Superior temporal gyrus (tissue), 1 donor: ENCODE measurements around the gene CREB3L1.
A peak's percentile ranks its signal among the peaks of the same experiment; 100 is the strongest.
"Not testable (repeated sequence)": the region's sequence is repeated elsewhere in the genome, so short reads cannot be mapped to it uniquely, and the experiment has no call there.

Experiments
- DNase-seq: peaks from one replicate; pipeline ENCODE4 v3.0.0-alpha.2; 2016; ENCODE audit errors: extremely low spot score

CREB3L1 gene

GRCh38 chr11:46296059-46296527 is 18.6 kb downstream of the CREB3L1 start:
- no peak for DNase-seq

- DNase-seq = no peak
Observed at GRCh38 chr11:46296528-46297448, 19.3 kb downstream of the CREB3L1 start.

GRCh38 chr11:46298699-46299433 is 21.4 kb downstream of the CREB3L1 start:
- DNase-seq = no peak

- DNase-seq = no peak
Observed at GRCh38 chr11:46299451-46299961, 22.0 kb downstream of the CREB3L1 start.

- no peak for DNase-seq
Observed at GRCh38 chr11:46300270-46300669, 22.8 kb downstream of the CREB3L1 start.

GRCh38 chr11:46302866-46303265 is 25.4 kb downstream of the CREB3L1 start:
- no peak for DNase-seq

- not testable (repeated sequence) for DNase-seq
Observed at GRCh38 chr11:46304036-46304435, 26.6 kb downstream of the CREB3L1 start.

- no peak for DNase-seq
Observed at GRCh38 chr11:46304605-46305179, 27.2 kb downstream of the CREB3L1 start.

- no peak for DNase-seq
Observed at GRCh38 chr11:46305295-46305694, 27.8 kb downstream of the CREB3L1 start.

GRCh38 chr11:46306296-46306853 is 28.9 kb downstream of the CREB3L1 start:
- DNase-seq = no peak

GRCh38 chr11:46307369-46307768 is 29.9 kb downstream of the CREB3L1 start:
- no peak for DNase-seq

GRCh38 chr11:46307785-46308341 is 30.4 kb downstream of the CREB3L1 start:
- no peak for DNase-seq

GRCh38 chr11:46308631-46309419 is 31.4 kb downstream of the CREB3L1 start:
- DNase-seq = peak; percentile 76

- no peak for DNase-seq
Observed at GRCh38 chr11:46309814-46310259, 32.4 kb downstream of the CREB3L1 start.

GRCh38 chr11:46315033-46315738 is 37.7 kb downstream of the CREB3L1 start:
- no peak for DNase-seq

- no peak for DNase-seq
Observed at GRCh38 chr11:46315783-46316563, 38.5 kb downstream of the CREB3L1 start.

- DNase-seq = no peak
Observed at GRCh38 chr11:46319074-46319453, 41.6 kb downstream of the CREB3L1 start.

GRCh38 chr11:46321757-46322156 is 44.3 kb downstream of the CREB3L1 start:
- DNase-seq = no peak

- DNase-seq = no peak
Observed at GRCh38 chr11:46322759-46323158, 45.3 kb downstream of the CREB3L1 start.
